GM12891 (cell line): ENCODE results near the gene RNASEH2A.
"Not testable (repeated sequence)": the region's sequence is repeated elsewhere in the genome, so short reads cannot be mapped to it uniquely, and the experiment has no call there.

ENCODE experiments used
- PAX5 ChIP-seq: IDR thresholded peaks from 2 replicates; pipeline ENCODE4 v1.6.1; 2011; ENCODE audit warnings: low read length, moderate library complexity, mild to moderate bottlenecking; ENCODE audit not compliant: insufficient read depth, severe bottlenecking
- POLR2A ChIP-seq: IDR thresholded peaks from 2 replicates; pipeline ENCODE4 v1.6.1; 2011; ENCODE audit warnings: low read depth, low read length, control low read depth
- POLR2AphosphoS5 ChIP-seq: IDR thresholded peaks from 2 replicates; pipeline ENCODE4 v1.6.1; 2011; ENCODE audit warnings: low read depth, low read length, control low read depth
- POU2F2 ChIP-seq: IDR thresholded peaks from 2 replicates; pipeline ENCODE4 v1.6.1; 2011; ENCODE audit warnings: low read depth, mild to moderate bottlenecking, control low read depth, low read length, moderate library complexity
- SPI1 ChIP-seq: IDR thresholded peaks from 2 replicates; pipeline ENCODE4 v1.6.1; 2011; ENCODE audit warnings: low read depth, low read length, control low read depth
- TAF1 ChIP-seq: IDR thresholded peaks from 2 replicates; pipeline ENCODE4 v1.6.1; 2011; ENCODE audit warnings: low read depth, low read length, control low read depth

GRCh38 chr19:12817810-12818209 is 11.4 kb downstream of the RNASEH2A start:
- not testable (repeated sequence) for TF ChIP-seq POLR2AphosphoS5, POLR2A, POU2F2, SPI1, PAX5, TAF1
